ENCODE results near the gene PGBD1.

Gene PGBD1

DNA sequence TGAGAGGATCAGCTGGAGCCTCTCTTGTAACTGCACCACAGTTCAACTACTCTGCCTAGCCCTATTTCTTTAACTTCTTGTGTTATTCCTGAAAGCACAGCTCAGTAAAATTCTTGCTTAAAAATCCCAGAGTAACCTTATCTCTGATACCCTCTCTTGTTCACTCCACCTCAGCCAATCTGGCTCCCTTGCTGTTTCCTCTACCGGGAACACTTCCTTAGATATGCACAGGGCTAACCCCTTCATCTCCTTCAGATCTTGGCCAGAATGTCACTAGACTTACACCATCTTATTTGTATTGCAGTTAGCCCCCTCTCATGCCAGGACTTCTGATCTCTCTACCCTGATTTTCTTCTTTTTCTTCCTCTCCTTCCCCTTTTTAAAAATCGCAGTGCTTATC, 65.7 kb downstream of the PGBD1 start:
- TF ChIP-seq, protein P1, sequence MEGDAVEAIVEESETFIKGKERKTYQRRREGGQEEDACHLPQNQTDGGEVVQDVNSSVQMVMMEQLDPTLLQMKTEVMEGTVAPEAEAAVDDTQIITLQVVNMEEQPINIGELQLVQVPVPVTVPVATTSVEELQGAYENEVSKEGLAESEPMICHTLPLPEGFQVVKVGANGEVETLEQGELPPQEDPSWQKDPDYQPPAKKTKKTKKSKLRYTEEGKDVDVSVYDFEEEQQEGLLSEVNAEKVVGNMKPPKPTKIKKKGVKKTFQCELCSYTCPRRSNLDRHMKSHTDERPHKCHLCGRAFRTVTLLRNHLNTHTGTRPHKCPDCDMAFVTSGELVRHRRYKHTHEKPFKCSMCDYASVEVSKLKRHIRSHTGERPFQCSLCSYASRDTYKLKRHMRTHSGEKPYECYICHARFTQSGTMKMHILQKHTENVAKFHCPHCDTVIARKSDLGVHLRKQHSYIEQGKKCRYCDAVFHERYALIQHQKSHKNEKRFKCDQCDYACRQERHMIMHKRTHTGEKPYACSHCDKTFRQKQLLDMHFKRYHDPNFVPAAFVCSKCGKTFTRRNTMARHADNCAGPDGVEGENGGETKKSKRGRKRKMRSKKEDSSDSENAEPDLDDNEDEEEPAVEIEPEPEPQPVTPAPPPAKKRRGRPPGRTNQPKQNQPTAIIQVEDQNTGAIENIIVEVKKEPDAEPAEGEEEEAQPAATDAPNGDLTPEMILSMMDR (IDR thresholded peaks at IDR 0.05; ENCODE audit: low read depth, low read length), result no peak
- no peak for DNase-seq (ENCODE audit: extremely low read depth, low read depth)

DNA sequence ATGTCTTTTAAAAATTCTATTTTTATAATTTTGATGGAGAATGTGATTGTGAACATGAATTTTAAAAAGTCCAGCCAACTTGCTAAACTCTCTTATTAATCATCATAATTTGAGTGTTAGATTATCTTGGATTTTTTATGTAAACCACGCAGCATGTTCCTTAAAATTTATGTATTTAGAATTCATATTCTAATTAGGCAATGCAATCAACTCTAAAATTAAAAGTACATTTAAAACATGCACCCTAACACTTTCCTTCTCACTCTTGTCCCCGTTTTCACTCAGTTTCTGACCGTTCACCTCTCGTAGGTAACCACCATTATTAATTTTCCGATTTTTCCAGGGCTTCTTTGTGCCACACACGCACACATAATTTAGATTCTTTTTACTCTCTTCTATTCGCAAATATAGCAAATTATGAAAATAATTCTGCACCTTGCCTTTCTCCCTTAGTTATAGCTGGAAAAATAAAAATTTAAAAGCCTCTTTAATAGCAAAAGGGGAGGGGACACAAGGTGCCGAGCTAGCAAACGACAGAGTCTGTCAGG, 68.0 kb downstream of the PGBD1 start:
- TF ChIP-seq, protein P1 (IDR thresholded peaks at IDR 0.05; ENCODE audit: low read depth, low read length), result no peak
- DNase-seq (ENCODE audit: extremely low read depth, low read depth), result no peak

DNA sequence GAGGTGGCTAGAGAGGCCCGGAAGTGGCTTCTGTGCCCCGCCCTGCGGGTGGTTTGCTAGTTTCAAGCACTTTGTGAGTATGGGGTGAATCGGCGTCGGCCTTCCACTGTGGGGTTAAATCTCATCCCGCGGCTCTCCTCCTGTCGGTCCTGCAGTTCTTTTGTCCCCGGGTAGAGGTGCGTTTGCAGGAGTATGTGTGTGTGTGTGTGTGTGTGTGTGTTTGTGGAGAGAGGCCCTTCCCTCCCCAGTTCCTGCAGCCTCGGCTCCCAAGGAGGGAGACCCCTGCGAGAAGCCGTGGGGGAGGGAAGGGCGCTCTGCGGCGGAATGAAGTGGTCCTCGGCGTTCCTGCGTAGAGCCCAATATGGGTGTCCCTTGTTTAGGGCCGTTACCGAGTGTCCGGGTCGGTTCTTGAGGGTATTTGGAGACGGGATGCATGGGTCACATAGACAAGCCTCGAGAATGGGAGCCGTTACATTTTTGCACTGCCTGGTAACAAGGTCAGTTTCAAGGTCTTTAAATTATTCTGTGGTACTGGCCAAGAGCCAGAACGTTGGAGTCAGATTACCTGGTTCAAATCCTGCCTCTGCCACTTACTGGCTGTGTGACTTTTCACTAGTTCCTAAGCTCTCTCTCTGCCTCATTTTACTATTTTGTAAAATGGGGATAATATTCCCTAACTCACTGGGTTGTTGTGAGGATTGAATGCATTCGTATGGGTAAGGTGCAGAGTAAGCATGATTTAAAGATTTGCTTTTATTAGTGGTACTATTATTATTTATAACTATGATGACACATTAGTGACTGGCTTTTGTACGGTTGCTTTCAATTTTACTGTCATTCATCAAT, 68.7 kb downstream of the PGBD1 start, which contains the start of gene ZKSCAN3:
TSS of gene ZKSCAN3 (plus strand) at position 56 of the 846 bp plus-strand sequence. CDS start 9,640 bp downstream, outside the sequence.
- TF ChIP-seq, protein P1 (IDR thresholded peaks at IDR 0.05; ENCODE audit: low read depth, low read length), result no peak
- no peak for DNase-seq (ENCODE audit: extremely low read depth, low read depth)

DNA sequence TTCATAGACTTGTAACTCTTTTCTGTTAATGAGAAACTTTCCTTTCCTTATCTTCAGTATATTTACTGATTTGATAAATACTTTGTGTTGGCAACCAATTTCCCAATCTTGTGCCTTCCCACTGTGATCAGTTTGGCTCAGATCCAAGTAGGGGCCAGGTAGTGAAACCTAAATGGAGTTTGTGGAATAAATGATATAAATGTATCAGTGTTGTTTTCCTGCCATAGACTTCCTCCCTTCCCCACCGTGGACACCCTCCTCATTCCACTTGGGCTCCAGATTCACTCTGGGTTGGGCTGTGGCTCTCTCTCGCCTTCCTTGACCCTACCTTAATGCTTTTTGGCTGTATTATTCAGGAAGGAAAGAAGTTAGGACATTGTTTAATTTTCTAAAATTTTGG, 69.7 kb downstream of the PGBD1 start:
- DNase-seq (ENCODE audit: extremely low read depth, low read depth), result no peak
- TF ChIP-seq, protein P1 (IDR thresholded peaks at IDR 0.05; ENCODE audit: low read depth, low read length), result no peak

DNA sequence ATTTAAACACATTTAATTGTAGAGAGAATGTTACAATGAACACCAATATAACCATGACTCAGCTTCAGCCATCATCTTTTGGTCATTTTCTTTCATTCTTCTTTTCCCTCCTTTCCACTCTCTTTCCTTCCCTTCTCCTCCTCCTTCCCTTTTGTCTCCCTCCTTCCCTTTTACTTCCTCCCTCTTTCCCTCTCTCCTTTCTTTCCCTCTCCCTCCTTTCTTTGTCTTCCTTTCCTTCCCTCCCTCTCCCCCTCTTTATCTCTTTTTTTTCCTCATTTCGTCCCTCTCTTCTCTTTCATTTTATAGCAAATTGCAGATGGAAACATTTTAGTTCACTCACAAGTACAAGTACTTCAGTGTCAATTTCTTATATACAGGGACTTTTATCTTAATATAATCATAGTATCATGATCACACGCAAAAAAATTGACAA, 70.1 kb downstream of the PGBD1 start:
- TF ChIP-seq, protein P1 (IDR thresholded peaks at IDR 0.05; ENCODE audit: low read depth, low read length), result no peak
- no peak for DNase-seq (ENCODE audit: extremely low read depth, low read depth)
